DMS53 (cell line): ENCODE results near the gene LCLAT1.
"Not testable (repeated sequence)": the region's sequence is repeated elsewhere in the genome, so short reads cannot be mapped to it uniquely, and the experiment has no call there.

Experiments
- DNase-seq: peaks from one replicate; lab custom pipeline; 2025; lab: John Stamatoyannopoulos, UW

The LCLAT1 gene

DNA sequence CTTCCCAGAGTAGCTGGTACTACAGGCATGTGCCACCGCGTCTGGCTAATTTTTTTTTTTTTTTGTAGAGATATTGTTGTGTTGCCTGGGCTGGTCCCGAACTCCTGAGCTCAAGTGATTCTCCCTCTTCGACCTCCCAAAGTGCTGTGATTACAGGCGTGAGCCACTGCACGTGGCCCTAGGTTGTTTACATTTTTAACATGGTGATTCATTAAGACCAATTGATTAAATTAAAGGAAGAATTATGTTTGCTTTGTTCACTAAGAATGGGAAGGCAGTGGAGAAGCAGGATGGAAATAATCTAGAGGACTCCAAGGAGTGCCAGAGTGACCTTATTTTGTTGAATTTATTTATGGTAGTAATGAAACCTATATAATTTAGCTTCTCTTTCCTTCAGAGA lies 7.5 kb downstream of the LCLAT1 start:
- no peak for DNase-seq

GRCh38 chr2:30455114-30455738 lies 8.2 kb downstream of the LCLAT1 start:
- DNase-seq: no peak

- no peak for DNase-seq
Observed at GRCh38 chr2:30456106-30456505, 9.1 kb downstream of the LCLAT1 start.

GRCh38 chr2:30456579-30456978 lies 9.5 kb downstream of the LCLAT1 start:
- DNase-seq: no peak

DNA sequence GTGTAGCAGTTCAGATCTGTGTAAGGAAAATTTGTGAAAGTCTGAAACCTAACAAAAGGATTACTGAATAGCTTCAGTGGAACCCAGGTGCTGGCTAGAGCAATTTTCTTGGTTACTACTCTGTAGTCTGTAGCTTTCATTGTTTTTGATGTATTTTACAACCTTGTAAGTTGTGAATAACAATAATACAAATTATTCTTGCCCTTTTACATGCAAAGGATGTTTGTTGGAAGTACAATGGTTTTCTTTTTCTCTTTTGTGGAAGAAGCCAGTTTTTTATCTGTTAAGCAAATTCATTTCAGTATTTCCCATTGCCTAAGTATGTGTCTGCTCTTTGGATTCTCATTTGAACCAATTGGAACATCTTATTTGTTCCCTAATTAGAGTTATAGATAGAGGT lies 10.2 kb downstream of the LCLAT1 start:
- DNase-seq: no peak

DNA sequence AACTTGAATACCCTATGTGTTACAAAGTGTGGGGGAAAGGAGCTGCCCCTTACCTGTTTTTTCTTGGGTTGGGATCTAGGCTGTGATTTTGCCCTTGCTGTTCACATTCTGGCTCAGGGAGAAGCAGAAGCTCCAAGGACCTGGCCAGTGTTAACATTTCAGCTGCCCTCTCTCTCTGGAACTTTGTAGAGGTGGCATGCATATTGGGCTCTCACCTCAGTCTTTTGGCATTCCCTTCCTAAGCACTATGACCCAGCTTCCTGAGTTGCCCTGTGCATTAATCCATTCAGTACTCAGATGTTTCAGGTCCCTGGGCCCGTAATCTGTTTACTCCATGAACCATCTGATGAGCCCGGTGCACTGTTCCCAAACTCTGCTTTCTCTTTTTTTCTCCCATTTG lies 12.1 kb downstream of the LCLAT1 start:
- DNase-seq: no peak

- no peak for DNase-seq
Observed at GRCh38 chr2:30462131-30462857, 15.2 kb downstream of the LCLAT1 start.

GRCh38 chr2:30463535-30463934 lies 16.5 kb downstream of the LCLAT1 start:
- DNase-seq: no peak

GRCh38 chr2:30464544-30465170 lies 17.6 kb downstream of the LCLAT1 start:
- no peak for DNase-seq

GRCh38 chr2:30465171-30465545 lies 18.1 kb downstream of the LCLAT1 start:
- DNase-seq: no peak

DNA sequence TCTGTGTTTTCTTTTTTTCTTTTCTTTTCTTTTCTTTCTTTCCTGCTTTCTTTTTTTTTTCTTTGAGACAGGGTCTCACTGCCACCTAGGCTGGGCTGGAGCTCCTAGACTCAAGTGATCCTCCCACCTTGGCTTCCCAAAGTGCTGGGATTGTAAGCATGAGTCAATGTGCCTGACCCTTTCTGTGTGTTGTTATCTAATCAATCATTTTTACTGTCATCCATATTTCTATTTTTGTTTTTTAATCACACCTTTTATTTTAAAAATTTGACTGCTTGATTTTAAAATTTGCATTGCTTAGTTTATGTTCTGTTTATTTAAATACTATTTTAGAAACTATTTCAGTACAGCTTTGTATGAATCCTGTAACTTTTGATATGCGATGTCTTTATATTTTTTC lies 19.2 kb downstream of the LCLAT1 start:
- DNase-seq: no peak

DNA sequence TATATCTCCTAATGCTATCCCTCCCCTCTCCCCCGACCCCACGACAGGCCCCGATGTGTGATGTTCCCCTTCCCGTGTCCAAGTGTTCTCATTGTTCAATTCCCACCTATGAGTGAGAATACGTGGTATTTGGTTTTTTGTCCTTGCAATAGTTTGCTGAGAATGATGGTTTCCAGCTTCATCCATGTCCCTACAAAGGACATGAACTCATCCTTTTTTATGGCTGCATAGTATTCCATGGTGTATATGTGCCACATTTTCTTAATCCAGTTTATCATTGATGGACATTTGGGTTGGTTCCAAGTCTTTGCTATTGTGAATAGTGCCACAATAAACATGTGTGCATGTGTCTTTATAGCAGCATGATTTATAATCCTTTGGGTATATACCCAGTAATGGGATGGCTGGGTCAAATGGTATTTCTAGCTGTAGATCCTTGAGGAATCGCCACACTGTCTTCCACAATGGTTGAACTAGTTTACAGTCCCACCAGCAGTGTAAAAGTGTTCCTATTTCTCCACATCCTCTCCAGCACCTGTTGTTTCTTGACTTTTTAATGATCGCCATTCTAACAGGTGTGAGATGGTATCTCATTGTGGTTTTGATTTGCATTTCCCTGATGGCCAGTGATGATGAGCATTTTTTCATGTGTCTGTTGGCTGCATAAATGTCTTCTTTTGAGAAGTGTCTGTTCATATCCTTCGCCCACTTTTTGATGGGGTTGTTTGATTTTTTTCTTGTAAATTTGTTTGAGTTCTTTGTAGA lies 20.2 kb downstream of the LCLAT1 start:
- DNase-seq: not testable (repeated sequence)

DNA sequence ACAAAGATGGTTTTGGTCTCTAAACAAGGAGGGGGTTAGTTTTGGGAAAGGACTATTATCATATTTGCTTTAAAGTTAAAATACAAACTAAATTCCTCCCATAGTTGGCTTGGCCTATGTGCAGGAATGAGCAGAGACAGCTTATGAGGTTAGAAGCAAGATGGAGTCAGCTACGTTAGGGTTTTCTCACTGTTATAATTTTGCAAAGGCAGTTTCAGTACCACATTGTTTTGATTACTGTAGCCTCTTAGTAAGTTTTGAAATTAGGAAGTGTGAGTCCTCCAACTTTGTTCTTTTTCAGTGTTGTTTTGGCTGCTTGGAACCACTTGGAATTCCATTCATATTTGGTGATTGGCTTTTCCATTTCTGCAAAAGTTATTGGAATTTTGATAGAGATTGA lies 23.4 kb downstream of the LCLAT1 start:
- DNase-seq: no peak

DNA sequence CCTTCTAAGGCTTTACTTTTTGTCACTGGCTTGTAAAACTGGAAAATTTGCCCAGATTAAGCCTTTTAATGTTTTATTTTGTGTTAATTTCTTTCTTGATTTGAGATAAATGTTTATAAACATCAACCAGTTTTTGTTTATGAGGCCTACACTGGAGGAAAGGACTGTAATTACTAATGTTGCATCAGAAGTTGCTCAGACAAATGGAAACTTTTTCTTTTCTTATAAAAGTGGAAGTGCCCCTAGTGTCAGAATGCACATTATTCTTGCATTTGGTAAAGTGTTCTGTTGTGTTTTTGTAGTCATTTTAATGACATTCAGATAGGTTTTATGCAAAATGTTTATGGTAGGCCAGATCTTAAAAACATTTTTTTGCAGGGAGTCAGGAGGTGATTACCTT lies 25.3 kb downstream of the LCLAT1 start:
- no peak for DNase-seq

- DNase-seq: no peak
Observed at GRCh38 chr2:30475542-30475941, 28.5 kb downstream of the LCLAT1 start.

DNA sequence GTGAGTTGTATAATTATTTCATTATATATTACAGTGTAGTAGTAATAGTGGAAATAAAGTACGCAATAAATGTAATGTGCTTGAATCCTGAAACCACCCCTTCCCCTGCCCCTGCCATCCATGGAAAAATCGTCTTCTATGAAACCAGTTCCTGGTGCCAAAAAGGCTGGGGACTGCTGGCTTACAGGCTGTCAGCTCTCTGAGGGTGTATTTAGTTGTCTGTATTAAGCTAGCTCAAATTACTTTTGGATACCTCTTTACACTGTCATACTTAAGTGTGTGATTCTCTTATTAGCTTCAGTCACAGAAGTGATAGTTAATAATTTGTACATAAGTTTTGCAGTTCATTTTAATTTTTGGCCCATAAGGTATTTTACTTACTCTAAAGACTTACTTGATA lies 29.6 kb downstream of the LCLAT1 start:
- no peak for DNase-seq

GRCh38 chr2:30480703-30481322 lies 33.8 kb downstream of the LCLAT1 start:
- peak; percentile 37 for DNase-seq

- DNase-seq: peak; percentile 54
Observed at GRCh38 chr2:30481323-30481800, 34.3 kb downstream of the LCLAT1 start.

DNA sequence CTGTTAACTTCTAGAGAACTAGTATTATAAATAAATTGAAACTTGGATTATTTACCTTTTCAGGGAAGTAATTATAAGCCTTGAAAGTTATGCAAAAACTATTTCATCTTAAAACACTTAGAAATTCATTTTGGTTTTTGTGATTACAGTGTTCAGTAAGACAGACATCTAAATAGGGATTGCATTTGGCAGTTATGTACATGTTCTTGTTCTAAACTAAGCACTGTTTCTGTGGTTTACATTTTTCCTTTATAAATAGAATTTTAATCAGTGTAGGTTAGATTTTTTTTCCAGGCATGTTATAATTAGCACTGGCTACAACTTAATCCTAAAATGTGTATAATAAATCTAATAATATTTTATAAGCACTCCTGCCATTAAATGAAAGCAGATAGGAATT lies 35.0 kb downstream of the LCLAT1 start:
- no peak for DNase-seq

GRCh38 chr2:30484145-30484544 lies 37.1 kb downstream of the LCLAT1 start:
- DNase-seq: no peak

GRCh38 chr2:30484995-30485394 lies 37.9 kb downstream of the LCLAT1 start:
- no peak for DNase-seq

GRCh38 chr2:30486655-30487054 lies 39.6 kb downstream of the LCLAT1 start:
- DNase-seq: no peak
